ENCODE results near the gene AUTS2.
"Not testable (repeated sequence)": the region's sequence is repeated elsewhere in the genome, so short reads cannot be mapped to it uniquely, and the experiment has no call there.

The AUTS2 gene

GRCh38 chr7:70275570-70275969, 677.3 kb downstream of the AUTS2 start:
- H3K36me3 ChIP-seq (ENCODE audit: control insufficient read depth in 1 of 2, insufficient read depth in 2 of 2, low read length in 2 of 2); H3K9me3 ChIP-seq (ENCODE audit: control insufficient read depth in 1 of 2, low read length in 2 of 2); H3K4me1 ChIP-seq (ENCODE audit: control insufficient read depth in 1 of 2, insufficient read depth in 2 of 2, low read length in 2 of 2); H3K27me3 ChIP-seq (ENCODE audit: low read depth, low read length); H3K27ac ChIP-seq (ENCODE audit: low read length); H3K4me3 ChIP-seq (ENCODE audit: low read depth in 1 of 2, low read length in 2 of 2): not testable (repeated sequence)

GRCh38 chr7:70285187-70285586, 686.9 kb downstream of the AUTS2 start:
- H3K27me3 ChIP-seq (ENCODE audit: low read depth, low read length) = no peaks in the 10 kb centered on the region
- H3K4me3 ChIP-seq (ENCODE audit: low read depth in 1 of 2, low read length in 2 of 2) = no peak overlapping the region
- no peaks in the 10 kb centered on the region for H3K9me3 ChIP-seq (ENCODE audit: control insufficient read depth in 1 of 2, low read length in 2 of 2)
- no peaks in the 10 kb centered on the region for H3K4me1 ChIP-seq (ENCODE audit: control insufficient read depth in 1 of 2, insufficient read depth in 2 of 2, low read length in 2 of 2)
- H3K36me3 ChIP-seq (ENCODE audit: control insufficient read depth in 1 of 2, insufficient read depth in 2 of 2, low read length in 2 of 2) = no peaks in the 10 kb centered on the region
- H3K27ac ChIP-seq (ENCODE audit: low read length) = no peak overlapping the region

GRCh38 chr7:70285854-70286253, 687.6 kb downstream of the AUTS2 start:
- Histone ChIP-seq H3K4me3 (ENCODE audit: low read depth in 1 of 2, low read length in 2 of 2) (no peak overlapping the region), H3K27me3 (ENCODE audit: low read depth, low read length) (no peaks in the 10 kb centered on the region), H3K4me1 (ENCODE audit: control insufficient read depth in 1 of 2, insufficient read depth in 2 of 2, low read length in 2 of 2) (no peaks in the 10 kb centered on the region), H3K9me3 (ENCODE audit: control insufficient read depth in 1 of 2, low read length in 2 of 2) (no peaks in the 10 kb centered on the region), H3K36me3 (ENCODE audit: control insufficient read depth in 1 of 2, insufficient read depth in 2 of 2, low read length in 2 of 2) (no peaks in the 10 kb centered on the region), H3K27ac (ENCODE audit: low read length) (no peak overlapping the region)

GRCh38 chr7:70288781-70289456, 690.6 kb downstream of the AUTS2 start:
- H3K27me3 ChIP-seq (ENCODE audit: low read depth, low read length) = no peaks in the 10 kb centered on the region
- no peak overlapping the region for H3K27ac ChIP-seq (ENCODE audit: low read length)
- H3K9me3 ChIP-seq (ENCODE audit: control insufficient read depth in 1 of 2, low read length in 2 of 2) = no peaks in the 10 kb centered on the region
- H3K36me3 ChIP-seq (ENCODE audit: control insufficient read depth in 1 of 2, insufficient read depth in 2 of 2, low read length in 2 of 2) = no peaks in the 10 kb centered on the region
- H3K4me1 ChIP-seq (ENCODE audit: control insufficient read depth in 1 of 2, insufficient read depth in 2 of 2, low read length in 2 of 2) = no peaks in the 10 kb centered on the region
- H3K4me3 ChIP-seq (ENCODE audit: low read depth in 1 of 2, low read length in 2 of 2) = no peak overlapping the region

GRCh38 chr7:70292716-70293115, 694.4 kb downstream of the AUTS2 start:
- no peaks in the 10 kb centered on the region for H3K4me1 ChIP-seq (ENCODE audit: control insufficient read depth in 1 of 2, insufficient read depth in 2 of 2, low read length in 2 of 2)
- H3K4me3 ChIP-seq (ENCODE audit: low read depth in 1 of 2, low read length in 2 of 2) = no peak overlapping the region
- no peaks in the 10 kb centered on the region for H3K36me3 ChIP-seq (ENCODE audit: control insufficient read depth in 1 of 2, insufficient read depth in 2 of 2, low read length in 2 of 2)
- H3K27me3 ChIP-seq (ENCODE audit: low read depth, low read length) = no peaks in the 10 kb centered on the region
- no peaks in the 10 kb centered on the region for H3K9me3 ChIP-seq (ENCODE audit: control insufficient read depth in 1 of 2, low read length in 2 of 2)
- no peak overlapping the region for H3K27ac ChIP-seq (ENCODE audit: low read length)

- Histone ChIP-seq H3K4me1 (ENCODE audit: control insufficient read depth in 1 of 2, insufficient read depth in 2 of 2, low read length in 2 of 2) (no peaks in the 10 kb centered on the region), H3K36me3 (ENCODE audit: control insufficient read depth in 1 of 2, insufficient read depth in 2 of 2, low read length in 2 of 2) (no peaks in the 10 kb centered on the region), H3K9me3 (ENCODE audit: control insufficient read depth in 1 of 2, low read length in 2 of 2) (no peaks in the 10 kb centered on the region), H3K27ac (ENCODE audit: low read length) (no peak overlapping the region), H3K27me3 (ENCODE audit: low read depth, low read length) (no peaks in the 10 kb centered on the region), H3K4me3 (ENCODE audit: low read depth in 1 of 2, low read length in 2 of 2) (no peak overlapping the region)
These were observed 696.1 kb downstream of the AUTS2 start for GRCh38 chr7:70294211-70294911.

- no peaks in the 10 kb centered on the region for H3K27me3 ChIP-seq (ENCODE audit: low read depth, low read length)
- H3K4me1 ChIP-seq (ENCODE audit: control insufficient read depth in 1 of 2, insufficient read depth in 2 of 2, low read length in 2 of 2) = no peaks in the 10 kb centered on the region
- H3K4me3 ChIP-seq (ENCODE audit: low read depth in 1 of 2, low read length in 2 of 2) = no peak overlapping the region
- H3K27ac ChIP-seq (ENCODE audit: low read length) = no peak overlapping the region
- no peaks in the 10 kb centered on the region for H3K36me3 ChIP-seq (ENCODE audit: control insufficient read depth in 1 of 2, insufficient read depth in 2 of 2, low read length in 2 of 2)
- no peaks in the 10 kb centered on the region for H3K9me3 ChIP-seq (ENCODE audit: control insufficient read depth in 1 of 2, low read length in 2 of 2)
These were observed 700.7 kb downstream of the AUTS2 start for GRCh38 chr7:70298780-70299471.

- no peak overlapping the region for H3K4me3 ChIP-seq (ENCODE audit: low read depth in 1 of 2, low read length in 2 of 2)
- H3K4me1 ChIP-seq (ENCODE audit: control insufficient read depth in 1 of 2, insufficient read depth in 2 of 2, low read length in 2 of 2) = no peaks in the 10 kb centered on the region
- no peak overlapping the region for H3K27ac ChIP-seq (ENCODE audit: low read length)
- H3K36me3 ChIP-seq (ENCODE audit: control insufficient read depth in 1 of 2, insufficient read depth in 2 of 2, low read length in 2 of 2) = no peaks in the 10 kb centered on the region
- no peaks in the 10 kb centered on the region for H3K9me3 ChIP-seq (ENCODE audit: control insufficient read depth in 1 of 2, low read length in 2 of 2)
- H3K27me3 ChIP-seq (ENCODE audit: low read depth, low read length) = no peaks in the 10 kb centered on the region
These were observed 701.2 kb downstream of the AUTS2 start for GRCh38 chr7:70299472-70299807.

GRCh38 chr7:70301673-70302185, 703.5 kb downstream of the AUTS2 start:
- Histone ChIP-seq H3K27me3 (ENCODE audit: low read depth, low read length) (no peaks in the 10 kb centered on the region), H3K4me3 (ENCODE audit: low read depth in 1 of 2, low read length in 2 of 2) (no peak overlapping the region), H3K36me3 (ENCODE audit: control insufficient read depth in 1 of 2, insufficient read depth in 2 of 2, low read length in 2 of 2) (no peaks in the 10 kb centered on the region), H3K4me1 (ENCODE audit: control insufficient read depth in 1 of 2, insufficient read depth in 2 of 2, low read length in 2 of 2) (no peaks in the 10 kb centered on the region), H3K9me3 (ENCODE audit: control insufficient read depth in 1 of 2, low read length in 2 of 2) (no peaks in the 10 kb centered on the region), H3K27ac (ENCODE audit: low read length) (no peak overlapping the region)

- H3K4me3 ChIP-seq (ENCODE audit: low read depth in 1 of 2, low read length in 2 of 2) = no peak overlapping the region
- H3K9me3 ChIP-seq (ENCODE audit: control insufficient read depth in 1 of 2, low read length in 2 of 2) = no peaks in the 10 kb centered on the region
- H3K4me1 ChIP-seq (ENCODE audit: control insufficient read depth in 1 of 2, insufficient read depth in 2 of 2, low read length in 2 of 2) = no peaks in the 10 kb centered on the region
- H3K27ac ChIP-seq (ENCODE audit: low read length) = no peak overlapping the region
- no peaks in the 10 kb centered on the region for H3K36me3 ChIP-seq (ENCODE audit: control insufficient read depth in 1 of 2, insufficient read depth in 2 of 2, low read length in 2 of 2)
- H3K27me3 ChIP-seq (ENCODE audit: low read depth, low read length) = no peaks in the 10 kb centered on the region
These were observed 705.0 kb downstream of the AUTS2 start for GRCh38 chr7:70303309-70303708.

GRCh38 chr7:70303780-70304179, 705.5 kb downstream of the AUTS2 start:
- Histone ChIP-seq H3K4me1 (ENCODE audit: control insufficient read depth in 1 of 2, insufficient read depth in 2 of 2, low read length in 2 of 2) (no peaks in the 10 kb centered on the region), H3K9me3 (ENCODE audit: control insufficient read depth in 1 of 2, low read length in 2 of 2) (no peaks in the 10 kb centered on the region), H3K27ac (ENCODE audit: low read length) (no peak overlapping the region), H3K4me3 (ENCODE audit: low read depth in 1 of 2, low read length in 2 of 2) (no peak overlapping the region), H3K36me3 (ENCODE audit: control insufficient read depth in 1 of 2, insufficient read depth in 2 of 2, low read length in 2 of 2) (no peaks in the 10 kb centered on the region), H3K27me3 (ENCODE audit: low read depth, low read length) (no peaks in the 10 kb centered on the region)

All from muscle layer of duodenum (tissue), 2 donors.